Motor neuron (in vitro differentiated cells): ENCODE measurements around the gene MLLT6. TPM values are rescaled to one million over a fixed set of nuclear protein-coding genes. Genes with fewer than 3 reads are reported as not detected.

Source experiments
- ATAC-seq, 8 experiments: fragments of 200-7000 bp; cut with Tn5 transposase; replicated peaks in 6 of 8; 2 replicates each; pipeline ENCODE4 v1.8.0; 2021; ENCODE audit warnings: mild to moderate bottlenecking in 8 of 8, moderate library complexity in 8 of 8
- H3K27ac ChIP-seq, 2 donors: fragments of 250-450 bp; sonication (Bioruptor Pico); 2 replicates each; pipeline ENCODE4 v1.9.0; 2021; ENCODE audit warnings: antibody characterized with exemption in 2 of 2, mild to moderate bottlenecking in 2 of 2, moderate library complexity in 1 of 2
- H3K4me1 ChIP-seq, 2 donors: fragments of 250-450 bp; sonication (Bioruptor Pico); replicated peaks in 1 of 2; 2 replicates each; pipeline ENCODE4 v1.6.1; 2021; ENCODE audit warnings: antibody characterized with exemption in 2 of 2, mild to moderate bottlenecking in 2 of 2, moderate library complexity in 1 of 2
- H3K4me3 ChIP-seq, 5 donors: fragments of 250-450 bp; sonication (Bioruptor Pico); 2 replicates each; pipeline ENCODE4 v1.9.0; 2021; ENCODE audit warnings: antibody characterized with exemption in 5 of 5, mild to moderate bottlenecking in 5 of 5, moderate library complexity in 4 of 5
- WGBS, 10 experiments: fragments of 450-650 bp; shearing (Covaris generic); methylation state at CpG; one replicate each; pipeline ENCODE4 v1.0.0; 2022; 5-methylcytosine and 5-hydroxymethylcytosine counted together
- in situ Hi-C, 9 experiments: fragments of 400-800 bp; cut with MboI; loops; one replicate each; pipeline ENCODE4 v1.15.0; 2021; ENCODE audit warnings: low sequenced_read_pairs in 9 of 9, low pct_unique_long_range_greater_than_20kb in 2 of 9; ENCODE audit not compliant: unreplicated experiment in 9 of 9
- total RNA-seq, 8 experiments: library from RNA; unstranded; fragments of 300-600 nt; gene quantifications; 2 replicates each; pipeline versions ENCODE4 v1.2.3 to v1.2.4, GENCODE V29; 2022

Gene MLLT6
- total RNA-seq, 8 experiments from 2014 or later, result 14.8 to 126 (median 22.9) TPM

GRCh38 chr17:38729886-38730525 is 24.9 kb downstream of the MLLT6 start, which contains the start of gene CISD3:
Gene CISD3 (plus strand): TSS chr17:38730341. CDS start chr17:38730359, 18 bp downstream.
- H3K4me1 ChIP-seq, result peaks cover 4 to 10% of the 10 kb centered on the region in 2 donors

GRCh38 chr17:38730526-38731379 is 25.7 kb downstream of the MLLT6 start:
- peak overlapping the region; percentile 13 to 69 for H3K27ac ChIP-seq
- H3K4me1 ChIP-seq, result peaks cover 4 to 13% of the 10 kb centered on the region in 2 donors
- ATAC-seq, result peak in 7 of 8 experiments; percentile 4 to 38 (median 13)
- in situ Hi-C loops, result no loop called here
- WGBS, 10 experiments, result 11 to 34% (median 20%) methylated on average over 1 to 10 of the region's 27 CpGs; no CpG with 5 or more reads in 5 of the 10 experiments
- H3K4me3 ChIP-seq, result peak overlapping the region; percentile 32 to 58 (median 37)

More at GRCh38 chr17:38729886-38730525, 24.9 kb downstream of the MLLT6 start, which contains the start of gene CISD3:
- Histone ChIP-seq H3K4me3 (peak within 1 kb of the TSS; percentile 32 to 58 (median 37)), H3K27ac (peak within 1 kb of the TSS; percentile 13 to 69)
- WGBS, 10 experiments, result 0 to 40% (median 0%) methylated on average over 1 to 3 of the region's 92 CpGs; no CpG with 5 or more reads in 7 of the 10 experiments
- in situ Hi-C loops, result no loop called here
- ATAC-seq, result peak; percentile 83 to 91 (median 89)

GRCh38 chr17:38731526-38732294 is 26.6 kb downstream of the MLLT6 start:
- in situ Hi-C loops, result no loop called here
- Histone ChIP-seq H3K4me1 (peaks cover 4 to 13% of the 10 kb centered on the region in 2 donors), H3K27ac (no peak overlapping the region), H3K4me3 (no peak overlapping the region)
- WGBS, 10 experiments, result 83 to 100% (median 93%) methylated on average over 1 to 8 of the region's 8 CpGs; no CpG with 5 or more reads in 4 of the 10 experiments
- ATAC-seq, result no peak

GRCh38 chr17:38732376-38733281 is 27.6 kb downstream of the MLLT6 start:
- whole genome bisulfite sequencing, 10 experiments, result 80 to 100% (median 100%) methylated on average over 1 to 3 of the region's 7 CpGs; no CpG with 5 or more reads in 3 of the 10 experiments
- no peak for ATAC-seq
- H3K4me3 ChIP-seq, result no peak overlapping the region
- peaks cover 4 to 13% of the 10 kb centered on the region in 2 donors for H3K4me1 ChIP-seq
- no peak overlapping the region for H3K27ac ChIP-seq
- in situ Hi-C loops, result no loop called here

- Histone ChIP-seq H3K27ac (no peak overlapping the region), H3K4me3 (no peak overlapping the region), H3K4me1 (peaks cover 4 to 13% of the 10 kb centered on the region in 2 donors)
- ATAC-seq, result no peak
- WGBS, 10 experiments, result 40 to 100% (median 67%) methylated on average over 1 to 4 of the region's 9 CpGs; no CpG with 5 or more reads in 3 of the 10 experiments
- in situ Hi-C loops, result no loop called here
Measured at GRCh38 chr17:38733282-38733981, 28.4 kb downstream of the MLLT6 start.

- Histone ChIP-seq H3K4me1 (peaks cover 3 to 9% of the 10 kb centered on the region in 2 donors), H3K4me3 (no peak overlapping the region), H3K27ac (no peak overlapping the region)
- ATAC-seq, result no peak
- in situ Hi-C loops, result no loop called here
- 67 to 100% (median 83%) methylated on average over 1 to 4 of the region's 15 CpGs; no CpG with 5 or more reads in 6 of the 10 experiments for WGBS, 10 experiments
Measured at GRCh38 chr17:38733982-38734973, 29.2 kb downstream of the MLLT6 start.

- 10 to 100% (median 67%) methylated on average over 1 to 2 of the region's 23 CpGs; no CpG with 5 or more reads in 7 of the 10 experiments for WGBS, 10 experiments
Measured at GRCh38 chr17:38735161-38735997, 30.3 kb downstream of the MLLT6 start.

GRCh38 chr17:38738007-38738662 is 33.1 kb downstream of the MLLT6 start:
- peaks cover 14 to 29% of the 10 kb centered on the region in 2 donors for H3K4me1 ChIP-seq
- no peak for ATAC-seq
- no peak overlapping the region for H3K4me3 ChIP-seq
- in situ Hi-C loops, result no loop called here
- no peak overlapping the region for H3K27ac ChIP-seq
- 60 to 100% (median 93%) methylated on average over 1 to 4 of the region's 14 CpGs; no CpG with 5 or more reads in 3 of the 10 experiments for WGBS, 10 experiments

More at GRCh38 chr17:38735161-38735997, 30.3 kb downstream of the MLLT6 start:
- in situ Hi-C loops, result no loop called here
- peak in 6 of 8 experiments; percentile 13 to 38 (median 16) for ATAC-seq
- Histone ChIP-seq H3K27ac (no peak overlapping the region), H3K4me3 (no peak overlapping the region), H3K4me1 (peaks cover 0 to 4% of the 10 kb centered on the region in 2 donors)

- Histone ChIP-seq H3K4me3 (no peak overlapping the region), H3K4me1 (peaks cover 18 to 34% of the 10 kb centered on the region in 2 donors), H3K27ac (no peak overlapping the region)
- WGBS, 10 experiments, result 94 to 97% methylated on average over 3 to 5 of the region's 16 CpGs; no CpG with 5 or more reads in 8 of the 10 experiments
- in situ Hi-C loops, result no loop called here
- ATAC-seq, result no peak
Measured at GRCh38 chr17:38738686-38739085, 33.6 kb downstream of the MLLT6 start.
